PC-3 (cell line): ENCODE data around the gene DVL1. TPM values are rescaled to one million over a fixed set of nuclear protein-coding genes. Genes with fewer than 3 reads are reported as not detected.

Experiments used
- ATAC-seq: fragments of 200-7000 bp; cut with Tn5 transposase; 2 replicates; pipeline ENCODE4 v1.9.1; 2020; ENCODE audit warnings: mild to moderate bottlenecking, moderate library complexity
- BruUV-seq: library from RNA; stranded (reverse); fragments of 400-500 nt; replicated peaks from 2 replicates; lab custom pipeline; 2021; lab: Mats Ljungman, UMichigan
- CTCF ChIA-PET: fragments of 300-600 bp; sonication (Branson Sonifier 250); formaldehyde crosslinking; loops from one replicate; lab custom pipeline; 2022; ENCODE audit warnings: antibody characterized with exemption; lab: Charles Lee
- POLR2A ChIA-PET: fragments of 300-600 bp; sonication (Branson Sonifier 250); formaldehyde crosslinking; loops from one replicate; lab custom pipeline; 2022; ENCODE audit warnings: antibody characterized with exemption; ENCODE audit not compliant: unreplicated experiment; lab: Charles Lee
- DNase-seq: peaks from one replicate; pipeline ENCODE4 v3.0.0-alpha.2; 2015
- H2AFZ ChIP-seq: fragments of 300-600 bp; sonication (generic); 2 replicates; pipeline ENCODE4 v1.6.0; 2016; ENCODE audit warnings: antibody characterized with exemption, low read length
- H3F3A ChIP-seq: fragments of 300-600 bp; sonication (generic); one replicate; pipeline ENCODE4 v1.6.0; 2017; ENCODE audit warnings: antibody characterized with exemption, low read length, control low read depth, mild to moderate bottlenecking; ENCODE audit not compliant: unreplicated experiment
- H3K27ac ChIP-seq: fragments of 300-600 bp; sonication (generic); 2 replicates; pipeline ENCODE4 v1.5.1; 2016; ENCODE audit warnings: mild to moderate bottlenecking, low read length
- H3K27me3 ChIP-seq: fragments of 300-600 bp; sonication (generic); 2 replicates; pipeline ENCODE4 v1.6.1; 2016; ENCODE audit warnings: low read length, mixed read lengths
- H3K36me3 ChIP-seq: fragments of 300-600 bp; sonication (generic); 2 replicates; pipeline ENCODE4 v1.6.1; 2016; ENCODE audit warnings: low read depth, mixed run types, low read length, mixed read lengths
- H3K4me1 ChIP-seq: fragments of 300-600 bp; sonication (generic); 2 replicates; pipeline ENCODE4 v1.5.1; 2016; ENCODE audit warnings: low read length; ENCODE audit not compliant: insufficient read depth
- H3K4me2 ChIP-seq: fragments of 300-600 bp; sonication (generic); 2 replicates; pipeline ENCODE4 v1.6.0; 2016; ENCODE audit warnings: low read length
- H3K4me3 ChIP-seq: fragments of 300-600 bp; sonication (generic); 2 replicates; pipeline ENCODE4 v1.5.1; 2016; ENCODE audit warnings: mild to moderate bottlenecking, low read length, mixed read lengths
- H3K79me2 ChIP-seq: fragments of 300-600 bp; sonication (generic); 2 replicates; pipeline ENCODE4 v1.6.1; 2017; ENCODE audit warnings: low read length, mixed read lengths
- H3K9ac ChIP-seq: fragments of 300-600 bp; sonication (generic); 2 replicates; pipeline ENCODE4 v1.6.0; 2016; ENCODE audit warnings: mild to moderate bottlenecking, low read length
- H3K9me2 ChIP-seq: fragments of 300-600 bp; sonication (generic); replicated peaks from 2 replicates; pipeline ENCODE4 v1.6.1; 2016; ENCODE audit warnings: mixed run types, low read length, mixed read lengths
- H3K9me3 ChIP-seq: fragments of 300-600 bp; sonication (generic); 2 replicates; pipeline ENCODE4 v1.6.1; 2016; ENCODE audit warnings: low read length, mixed read lengths
- H4K20me1 ChIP-seq: fragments of 300-600 bp; sonication (generic); 2 replicates; pipeline ENCODE4 v1.6.1; 2016; ENCODE audit warnings: low read length, mixed read lengths
- EZH2 ChIP-seq: fragments of 300-600 bp; sonication (generic); IDR thresholded peaks from one replicate; pipeline ENCODE4 v1.6.1; 2017; ENCODE audit warnings: antibody characterized with exemption, mild to moderate bottlenecking, low read length; ENCODE audit not compliant: unreplicated experiment
- EZH2phosphoT487 ChIP-seq: fragments of 300-600 bp; sonication (generic); IDR thresholded peaks from 2 replicates; pipeline ENCODE4 v1.6.1; 2018; ENCODE audit warnings: mild to moderate bottlenecking, antibody characterized with exemption, low read length, borderline replicate concordance
- intact Hi-C: fragments of 100-400 bp; cut with micrococcal nuclease; formaldehyde crosslinking; loops from 2 replicates; pipeline ENCODE4 v1.9.0; 2023
- total RNA-seq: library from RNA; depleted of rRNA; stranded (reverse); fragments of >200 nt; gene quantifications from 2 replicates; pipeline ENCODE4 v1.2.3, GENCODE V29; 2014
- TF ChIP-seq, protein P1 (sequence below): fragments of 300-600 bp; sonication (generic); conservative IDR thresholded peaks from 2 replicates; pipeline ENCODE4 v1.5.1; 2017; ENCODE audit warnings: antibody characterized with exemption, low read depth, mild to moderate bottlenecking, low read length

DVL1 gene
- total RNA-seq, 1 experiment from 2014 or later = 626 TPM

DNA sequence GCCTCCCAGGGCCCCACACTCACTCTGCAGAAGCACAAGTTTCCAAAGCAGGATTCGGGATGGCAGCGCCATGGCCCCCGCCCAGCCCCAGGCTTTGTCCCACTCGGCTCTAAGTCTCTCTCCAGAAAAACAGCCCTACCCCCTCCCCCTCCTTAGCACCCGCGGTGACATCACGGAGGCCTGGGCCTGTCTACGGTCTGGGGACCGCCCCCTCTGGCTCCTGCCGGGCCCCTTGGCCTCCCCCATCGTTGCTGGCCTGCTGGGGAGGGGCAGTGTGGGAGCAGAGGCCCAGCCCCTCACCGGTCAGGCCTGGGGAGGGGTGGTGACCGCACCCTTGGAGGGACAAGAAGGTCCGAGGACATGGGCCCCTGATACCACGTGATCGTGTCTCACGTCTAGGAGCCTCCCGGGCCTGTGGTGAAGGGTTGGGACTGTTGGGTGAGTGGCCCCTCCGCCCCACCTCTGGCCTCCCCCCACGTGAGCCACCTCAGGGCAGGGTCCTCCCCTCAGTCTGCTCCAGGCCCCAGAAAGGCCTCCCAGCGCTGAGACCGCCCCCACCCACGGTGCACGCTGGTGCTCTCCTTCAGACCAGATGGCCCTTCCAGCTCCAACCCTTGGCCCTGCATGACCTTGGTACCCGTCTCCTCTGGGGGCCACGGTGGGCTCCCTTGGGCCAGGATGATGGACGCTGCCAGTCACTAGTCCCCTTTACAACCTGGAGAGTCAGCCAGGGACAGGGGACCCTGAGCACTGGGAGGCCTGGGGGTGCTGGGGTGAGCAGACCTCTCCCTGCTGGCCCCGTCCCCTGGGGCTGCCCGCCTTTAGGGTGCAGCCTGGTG lies 9.4 kb upstream of the DVL1 start, which contains the start of gene MXRA8:
Gene MXRA8, minus strand, starts transcription at position 123 of the 839 bp plus-strand sequence. Its CDS starts 51 bp downstream, at position 72.
- no peaks in the 10 kb centered on the region for H4K20me1 ChIP-seq
- ATAC-seq (no peak), DNase-seq (no peak)
- no peak within 1 kb of the TSS for H3K4me3 ChIP-seq
- H3K36me3 ChIP-seq = no peaks in the 10 kb centered on the region
- no peak within 1 kb of the TSS for H2AFZ ChIP-seq
- intact Hi-C loops = no loop called here
- H3K4me1 ChIP-seq = peaks cover 35% of the 10 kb centered on the region
- BruUV-seq = no TSS peak
- no peak for TF ChIP-seq EZH2phosphoT487
- TF ChIP-seq EZH2 = no peak
- TF ChIP-seq, protein P1, sequence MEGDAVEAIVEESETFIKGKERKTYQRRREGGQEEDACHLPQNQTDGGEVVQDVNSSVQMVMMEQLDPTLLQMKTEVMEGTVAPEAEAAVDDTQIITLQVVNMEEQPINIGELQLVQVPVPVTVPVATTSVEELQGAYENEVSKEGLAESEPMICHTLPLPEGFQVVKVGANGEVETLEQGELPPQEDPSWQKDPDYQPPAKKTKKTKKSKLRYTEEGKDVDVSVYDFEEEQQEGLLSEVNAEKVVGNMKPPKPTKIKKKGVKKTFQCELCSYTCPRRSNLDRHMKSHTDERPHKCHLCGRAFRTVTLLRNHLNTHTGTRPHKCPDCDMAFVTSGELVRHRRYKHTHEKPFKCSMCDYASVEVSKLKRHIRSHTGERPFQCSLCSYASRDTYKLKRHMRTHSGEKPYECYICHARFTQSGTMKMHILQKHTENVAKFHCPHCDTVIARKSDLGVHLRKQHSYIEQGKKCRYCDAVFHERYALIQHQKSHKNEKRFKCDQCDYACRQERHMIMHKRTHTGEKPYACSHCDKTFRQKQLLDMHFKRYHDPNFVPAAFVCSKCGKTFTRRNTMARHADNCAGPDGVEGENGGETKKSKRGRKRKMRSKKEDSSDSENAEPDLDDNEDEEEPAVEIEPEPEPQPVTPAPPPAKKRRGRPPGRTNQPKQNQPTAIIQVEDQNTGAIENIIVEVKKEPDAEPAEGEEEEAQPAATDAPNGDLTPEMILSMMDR = no peak
- no peak within 1 kb of the TSS for H3K9ac ChIP-seq
- H3K4me2 ChIP-seq = no peak within 1 kb of the TSS
- H3K79me2 ChIP-seq = no peaks in the 10 kb centered on the region
- POLR2A ChIA-PET = no interaction called here
- no peaks in the 10 kb centered on the region for H3K9me3 ChIP-seq
- H3F3A ChIP-seq = no peaks in the 10 kb centered on the region
- H3K9me2 ChIP-seq = no peaks in the 10 kb centered on the region
- CTCF ChIA-PET = no interaction called here
- H3K27me3 ChIP-seq = no peaks in the 10 kb centered on the region
- H3K27ac ChIP-seq = no peak within 1 kb of the TSS

DNA sequence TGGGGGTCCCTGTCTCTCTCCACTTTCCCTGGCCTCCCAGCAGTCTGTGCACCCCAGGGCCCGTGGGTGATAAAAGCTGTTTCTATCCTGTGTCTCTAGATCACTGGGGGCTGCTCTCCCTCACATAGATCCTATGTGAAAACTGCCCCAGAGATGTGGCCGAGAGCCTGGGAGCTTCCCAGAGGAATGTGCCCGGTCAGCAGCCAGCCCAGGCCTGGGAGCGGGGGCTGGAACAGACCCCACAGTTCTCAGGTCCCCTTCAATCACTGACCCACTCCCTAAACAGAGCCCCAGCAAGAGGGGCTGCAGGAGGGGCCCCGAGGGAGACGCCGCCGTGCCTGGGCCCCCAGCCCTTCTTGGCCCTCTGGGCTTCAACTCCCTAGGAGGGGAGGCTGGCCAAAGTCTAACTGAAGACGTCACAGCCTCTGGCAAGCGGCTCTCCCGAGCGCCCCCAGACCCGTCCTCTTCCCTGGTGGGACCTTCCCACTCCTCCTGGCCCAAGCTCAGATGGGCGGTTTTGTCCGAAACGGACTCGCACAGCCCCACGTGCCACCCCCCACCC lies 8.7 kb upstream of the DVL1 start:
- no peak overlapping the region for H3K27ac ChIP-seq
- H3K4me3 ChIP-seq = no peak overlapping the region
- H3K4me1 ChIP-seq = peaks cover 42% of the 10 kb centered on the region
- H3K9ac ChIP-seq = no peak overlapping the region
- ATAC-seq = no peak
- H3K9me3 ChIP-seq = no peaks in the 10 kb centered on the region
- no peak overlapping the region for H3K4me2 ChIP-seq
- H3K36me3 ChIP-seq = no peaks in the 10 kb centered on the region
- DNase-seq = no peak
- H3K27me3 ChIP-seq = no peaks in the 10 kb centered on the region
- intact Hi-C loops = no loop called here
- no peaks in the 10 kb centered on the region for H4K20me1 ChIP-seq
- no peaks in the 10 kb centered on the region for H3F3A ChIP-seq
- no peak for TF ChIP-seq EZH2
- TF ChIP-seq, protein P1 = no peak
- TF ChIP-seq EZH2phosphoT487 = no peak
- H3K9me2 ChIP-seq = no peaks in the 10 kb centered on the region
- CTCF ChIA-PET = no interaction called here
- no peak overlapping the region for H2AFZ ChIP-seq
- no TSS peak for BruUV-seq
- H3K79me2 ChIP-seq = no peaks in the 10 kb centered on the region; the same call in 1 of the 2 replicates
- POLR2A ChIA-PET = no interaction called here
